Measurements from ENCODE around the gene POMT2.

POMT2 gene

DNA sequence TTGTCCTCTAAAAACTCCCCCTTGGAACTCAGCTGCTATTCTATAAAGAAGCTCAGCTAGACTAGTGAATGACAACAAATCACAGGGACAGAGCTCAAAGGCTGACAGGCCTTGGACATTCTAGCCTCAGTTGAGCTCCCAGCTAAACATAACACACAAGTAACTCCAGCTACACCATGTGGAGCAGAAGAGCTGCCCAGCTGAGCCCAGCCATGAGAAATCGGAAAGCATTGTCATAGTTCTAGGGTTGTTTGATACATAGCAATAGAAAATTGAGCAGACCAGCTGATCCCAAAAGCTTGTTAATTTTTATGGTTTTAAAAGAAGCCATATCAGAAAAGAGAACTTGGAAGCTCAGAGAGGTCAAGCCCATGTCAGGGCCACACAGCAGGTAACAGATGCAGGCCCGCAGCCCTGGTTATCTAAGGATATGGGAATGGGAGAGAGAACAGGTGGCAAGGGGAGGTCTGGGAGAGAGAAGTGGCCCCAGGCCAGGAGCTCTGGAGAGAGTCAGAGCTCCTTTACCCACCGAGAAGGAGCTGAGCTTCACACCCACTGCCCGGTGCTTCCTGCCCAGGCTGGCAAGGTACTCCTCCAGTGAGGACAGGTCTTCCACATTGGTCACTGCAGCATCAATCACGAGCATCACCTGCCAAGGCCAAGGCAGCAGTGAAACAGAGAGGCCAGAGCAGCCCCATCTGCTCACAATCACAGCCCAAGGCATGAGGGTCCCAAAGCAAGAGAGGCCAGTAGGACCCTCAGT lies 52.6 kb downstream of the POMT2 start:
- DNase-seq (ENCODE audit: low spot score): no peak

DNA sequence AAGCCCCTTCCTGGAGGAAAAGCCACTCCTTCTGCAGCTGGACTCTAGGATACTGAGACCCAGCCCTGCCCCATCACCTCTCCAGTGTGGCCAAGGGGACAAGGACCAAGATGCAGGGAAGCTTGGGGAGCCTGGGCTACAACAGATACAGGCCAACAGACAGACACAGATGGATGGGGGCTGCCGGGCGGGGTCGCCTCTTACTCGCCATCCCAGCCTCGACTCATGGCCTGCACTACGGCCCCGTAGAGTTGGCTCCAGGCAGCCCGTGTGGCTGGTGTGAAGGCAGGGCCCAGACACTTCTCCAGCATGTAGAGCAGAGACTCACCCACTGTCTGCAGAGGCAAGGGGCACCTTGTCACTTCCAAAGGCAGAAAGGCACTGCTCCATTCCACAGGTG lies 54.3 kb downstream of the POMT2 start:
- no peak for DNase-seq (ENCODE audit: low spot score)

GRCh38 chr14:77265561-77266335 lies 54.9 kb downstream of the POMT2 start:
- no peak for DNase-seq (ENCODE audit: low spot score)

DNA sequence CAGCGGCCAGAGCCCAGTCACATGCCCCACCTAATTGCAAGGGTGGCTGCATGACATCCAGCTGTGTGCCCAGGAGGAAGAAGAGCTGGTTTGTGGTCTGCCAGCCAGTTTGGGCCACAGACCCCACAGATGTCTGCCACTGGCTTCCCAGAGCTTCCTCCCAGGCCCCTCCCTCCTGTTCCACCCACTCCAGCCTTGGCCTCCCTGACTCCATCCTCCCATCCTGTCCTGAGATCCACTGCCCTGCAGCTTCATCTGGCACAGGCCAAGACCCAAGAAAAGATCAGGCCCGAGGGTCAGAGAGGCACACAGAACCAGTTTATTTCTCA lies 55.5 kb downstream of the POMT2 start:
- no peak for DNase-seq (ENCODE audit: low spot score)

- no peak for DNase-seq (ENCODE audit: low spot score)
These were observed 56.1 kb downstream of the POMT2 start for GRCh38 chr14:77264466-77265186.

GRCh38 chr14:77260631-77261030 lies 60.1 kb downstream of the POMT2 start:
- no peak for DNase-seq (ENCODE audit: low spot score)

DNA sequence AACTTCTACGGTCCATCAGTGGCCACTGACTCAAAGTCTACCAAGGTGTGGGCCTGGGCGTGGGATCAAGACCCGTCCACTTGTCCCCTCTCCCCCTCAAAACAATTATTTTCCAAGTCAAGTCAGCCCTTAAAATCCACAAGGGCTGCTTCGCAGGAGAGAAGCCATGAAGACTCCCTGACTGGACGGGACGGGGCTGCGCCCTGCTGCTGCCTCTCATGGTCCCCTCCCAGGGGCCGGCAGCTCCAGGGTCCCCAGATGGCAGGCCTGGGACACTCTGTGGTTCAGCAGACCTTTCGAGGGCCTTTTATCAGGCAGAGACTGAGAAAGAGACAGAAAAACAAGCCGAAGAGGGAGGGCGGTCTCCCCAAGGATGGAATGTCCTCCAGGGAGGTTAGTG lies 60.5 kb downstream of the POMT2 start:
- no peak for DNase-seq (ENCODE audit: low spot score)

DNA sequence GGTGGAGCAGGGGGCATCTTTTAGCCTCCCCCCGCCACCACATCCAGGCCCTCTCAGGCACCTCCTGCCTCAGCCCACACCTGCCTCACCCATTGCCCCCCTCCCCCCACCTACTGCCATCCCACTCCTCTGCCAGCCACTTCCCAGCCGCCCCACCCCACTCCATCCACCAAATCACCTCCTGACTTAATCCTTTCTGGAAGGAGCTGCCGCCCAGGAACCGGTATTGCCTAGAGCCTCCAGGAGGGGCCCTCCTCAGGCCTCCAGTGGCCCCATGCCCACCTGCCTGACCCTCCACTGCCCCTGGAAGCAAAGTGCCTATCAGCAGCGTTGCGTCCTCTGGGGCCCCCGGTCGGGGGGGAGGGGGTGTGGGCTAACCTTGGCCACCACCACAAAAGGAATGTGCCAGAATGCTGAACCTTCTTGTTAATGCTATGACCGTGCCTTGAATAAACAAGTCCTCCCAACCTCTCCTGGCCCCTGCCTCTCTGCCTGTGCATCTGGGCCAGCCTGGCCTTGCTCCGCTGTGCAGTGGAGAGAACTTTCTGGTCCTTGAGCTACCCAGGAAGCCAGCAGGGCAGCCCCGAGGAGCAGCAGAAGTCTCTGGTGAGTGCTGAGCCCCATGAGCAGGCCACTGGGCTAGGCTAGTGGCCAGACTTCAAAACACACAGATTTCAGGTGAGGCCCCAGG lies 61.5 kb downstream of the POMT2 start:
- DNase-seq (ENCODE audit: low spot score): no peak

DNA sequence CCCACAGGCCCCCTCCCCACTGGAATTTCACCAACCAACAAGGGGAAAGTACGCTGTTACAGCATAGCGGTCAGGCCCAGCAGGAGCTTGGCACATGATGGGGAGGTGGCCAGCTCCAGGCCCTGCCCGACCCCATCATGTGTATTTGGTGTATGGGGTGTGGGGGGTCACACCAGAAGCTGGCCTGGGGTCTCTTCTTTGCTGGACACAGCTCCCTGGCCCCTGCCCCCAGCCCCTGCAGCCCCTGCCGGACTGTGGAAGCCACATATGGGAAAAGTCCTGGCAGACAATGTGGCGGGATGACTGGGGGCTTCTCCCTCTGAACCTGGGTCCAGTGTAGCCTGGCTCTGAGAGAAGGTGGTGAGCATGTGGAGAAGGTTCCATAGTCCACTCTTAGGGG lies 62.1 kb downstream of the POMT2 start:
- DNase-seq (ENCODE audit: low spot score): no peak

GRCh38 chr14:77257700-77258099 lies 63.0 kb downstream of the POMT2 start:
- no peak for DNase-seq (ENCODE audit: low spot score)

DNA sequence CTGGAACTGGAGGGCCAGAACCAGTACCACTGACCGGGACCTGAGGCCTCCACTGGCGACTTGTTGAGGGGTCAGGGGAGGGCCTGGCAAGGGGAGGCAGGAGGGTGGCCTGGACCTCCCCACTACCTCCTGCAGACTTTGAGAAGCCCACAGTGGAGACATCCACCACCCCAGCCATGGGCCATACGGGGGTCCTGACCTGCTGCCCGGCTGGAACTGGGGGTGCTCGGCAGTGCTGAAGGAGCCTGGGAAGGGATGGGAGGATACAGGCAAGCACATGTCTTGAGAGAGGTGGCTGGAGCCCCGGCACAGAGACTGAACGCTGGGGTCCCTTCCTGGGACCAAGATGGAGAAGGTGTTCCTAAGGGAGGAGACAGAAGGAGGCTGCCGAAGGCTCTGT lies 64.0 kb downstream of the POMT2 start:
- no peak for DNase-seq (ENCODE audit: low spot score)

- no peak for DNase-seq (ENCODE audit: low spot score)
These were observed 67.1 kb downstream of the POMT2 start for GRCh38 chr14:77253333-77254190.

DNA sequence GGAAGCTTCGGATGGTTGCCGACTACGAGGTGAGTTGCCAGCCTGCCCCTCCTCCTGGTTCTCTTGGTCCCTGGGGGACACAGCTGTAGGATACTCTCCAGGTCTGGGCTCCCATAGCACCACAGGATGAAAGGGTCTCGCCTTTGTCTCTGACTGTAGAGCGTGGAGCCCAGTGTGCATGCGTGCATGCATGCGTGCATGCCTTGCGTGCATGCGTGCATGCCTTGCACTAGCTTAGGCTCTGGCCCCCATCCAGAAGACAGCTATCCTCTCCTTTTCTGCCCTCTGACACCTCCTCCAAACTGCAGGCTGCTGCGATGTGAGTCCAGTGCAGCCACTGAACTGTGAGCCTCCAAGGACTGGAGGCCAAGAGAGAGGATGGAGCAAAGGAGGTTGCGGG lies 68.8 kb downstream of the POMT2 start:
- DNase-seq (ENCODE audit: low spot score): no peak

DNA sequence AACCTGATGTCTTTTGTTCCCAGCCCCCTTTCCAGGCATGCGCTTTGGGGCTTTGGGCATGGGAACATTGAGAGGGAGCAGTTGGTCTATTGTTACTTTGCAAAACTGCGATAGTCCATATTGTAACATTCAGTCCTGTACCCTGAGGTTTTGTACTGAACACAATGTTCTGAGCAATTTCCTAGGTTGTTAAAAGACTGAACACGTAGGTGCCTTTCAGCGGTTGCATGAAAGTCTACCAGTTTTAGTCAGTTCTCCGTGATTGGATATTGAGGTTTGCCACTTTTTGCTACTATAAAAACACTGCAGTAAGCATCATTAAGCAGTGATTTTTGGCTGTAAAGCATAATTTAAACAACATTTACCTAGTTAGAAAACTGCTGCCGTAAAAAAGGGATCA lies 69.8 kb downstream of the POMT2 start:
- no peak for DNase-seq (ENCODE audit: low spot score)

GRCh38 chr14:77249286-77249685 lies 71.4 kb downstream of the POMT2 start:
- DNase-seq (ENCODE audit: low spot score): no peak

GRCh38 chr14:77248666-77249065 lies 72.0 kb downstream of the POMT2 start:
- DNase-seq (ENCODE audit: low spot score): no peak

DNA sequence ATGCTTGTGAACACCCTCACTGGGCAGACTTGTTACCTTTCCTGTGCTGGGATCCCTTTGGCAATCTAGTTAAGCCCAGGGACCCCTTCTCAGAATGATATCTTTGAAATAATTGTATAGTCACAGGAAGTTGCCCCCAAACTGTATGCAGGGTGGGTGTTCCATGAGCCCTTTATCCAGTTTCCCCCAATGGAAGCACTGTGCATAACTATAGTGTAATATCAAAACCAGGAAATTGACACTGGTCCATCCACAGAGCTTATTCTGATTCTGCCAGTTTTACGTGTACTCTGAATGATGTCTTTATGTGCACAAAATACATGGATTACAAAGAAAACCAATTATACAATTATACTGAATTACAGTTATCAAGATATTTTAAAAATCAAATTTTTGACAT lies 73.9 kb downstream of the POMT2 start:
- DNase-seq (ENCODE audit: low spot score): no peak

DNA sequence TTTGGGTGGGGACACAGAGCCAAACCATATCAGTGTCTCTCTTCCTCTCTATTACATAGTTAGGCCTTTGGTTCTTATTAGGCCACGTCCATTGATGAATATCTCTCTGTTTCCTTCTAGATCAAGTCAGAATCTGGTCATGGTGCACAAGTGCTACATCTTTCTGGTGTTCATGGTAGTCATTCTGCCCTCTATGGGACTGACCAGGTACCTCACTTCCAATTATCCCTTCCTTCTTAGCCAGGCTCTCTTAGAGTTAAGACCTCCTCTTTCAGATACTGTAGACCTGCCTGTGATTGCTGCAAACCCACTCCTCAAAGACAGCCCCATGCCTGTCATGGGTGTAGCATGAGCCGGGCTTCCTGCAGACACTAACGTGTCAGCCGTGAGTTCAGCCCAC lies 74.9 kb downstream of the POMT2 start:
- no peak for DNase-seq (ENCODE audit: low spot score)

- DNase-seq (ENCODE audit: low spot score): no peak
These were observed 76.8 kb downstream of the POMT2 start for GRCh38 chr14:77243853-77244252.

DNA sequence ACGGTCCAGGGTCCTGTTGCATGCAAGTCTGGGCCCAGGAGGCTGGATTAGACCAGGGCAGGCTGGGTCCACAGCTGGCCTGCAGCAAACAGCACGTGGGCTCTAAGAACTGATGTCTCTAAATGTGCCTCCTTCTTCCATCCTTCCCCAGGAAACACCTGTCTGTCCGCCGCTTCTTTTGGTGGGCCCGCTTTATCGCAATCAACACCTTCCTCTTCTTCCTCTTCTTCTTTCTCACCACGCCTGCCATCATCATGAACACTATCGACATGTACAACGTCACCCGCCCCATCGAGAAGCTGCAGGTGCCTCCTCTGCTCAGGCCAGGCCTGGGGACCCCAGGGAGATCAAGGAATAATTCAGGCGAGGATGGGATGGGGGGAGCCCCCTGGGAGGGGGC lies 77.9 kb downstream of the POMT2 start:
- DNase-seq (ENCODE audit: low spot score): no peak

DNA sequence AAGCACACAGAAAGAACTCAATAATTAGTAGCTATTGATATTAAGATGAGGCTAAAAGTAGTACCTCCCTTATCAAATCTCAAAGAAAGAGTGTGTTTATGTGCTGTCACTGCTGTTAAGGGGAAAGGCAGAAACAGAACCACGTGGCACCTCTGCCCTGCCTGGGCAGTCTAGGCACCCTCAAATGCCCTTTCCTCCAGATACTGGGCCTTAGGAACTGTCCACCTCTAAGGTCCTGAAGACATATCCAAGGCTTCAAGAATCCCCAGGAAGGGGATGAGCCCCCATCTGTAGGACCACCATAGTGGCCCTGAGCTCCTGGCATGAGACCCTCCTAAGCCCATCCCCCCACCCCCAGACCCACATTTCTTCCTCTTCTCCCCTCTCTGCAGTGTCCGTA lies 78.7 kb downstream of the POMT2 start:
- no peak for DNase-seq (ENCODE audit: low spot score)

All from kidney tubule cell (primary cell).